Stimulated activated CD4-positive, alpha-beta T cell treated with anti-CD3 and anti-CD28 coated beads, Interleukin-4, amount 100 ng/mL, for 4 hours (primary cell): Measurements from ENCODE around the gene KIF1A.

ENCODE experiments used
- DNase-seq, 2 experiments: peaks; one replicate each; pipeline ENCODE4 v3.0.0-alpha.2; 2020

Gene KIF1A

DNA sequence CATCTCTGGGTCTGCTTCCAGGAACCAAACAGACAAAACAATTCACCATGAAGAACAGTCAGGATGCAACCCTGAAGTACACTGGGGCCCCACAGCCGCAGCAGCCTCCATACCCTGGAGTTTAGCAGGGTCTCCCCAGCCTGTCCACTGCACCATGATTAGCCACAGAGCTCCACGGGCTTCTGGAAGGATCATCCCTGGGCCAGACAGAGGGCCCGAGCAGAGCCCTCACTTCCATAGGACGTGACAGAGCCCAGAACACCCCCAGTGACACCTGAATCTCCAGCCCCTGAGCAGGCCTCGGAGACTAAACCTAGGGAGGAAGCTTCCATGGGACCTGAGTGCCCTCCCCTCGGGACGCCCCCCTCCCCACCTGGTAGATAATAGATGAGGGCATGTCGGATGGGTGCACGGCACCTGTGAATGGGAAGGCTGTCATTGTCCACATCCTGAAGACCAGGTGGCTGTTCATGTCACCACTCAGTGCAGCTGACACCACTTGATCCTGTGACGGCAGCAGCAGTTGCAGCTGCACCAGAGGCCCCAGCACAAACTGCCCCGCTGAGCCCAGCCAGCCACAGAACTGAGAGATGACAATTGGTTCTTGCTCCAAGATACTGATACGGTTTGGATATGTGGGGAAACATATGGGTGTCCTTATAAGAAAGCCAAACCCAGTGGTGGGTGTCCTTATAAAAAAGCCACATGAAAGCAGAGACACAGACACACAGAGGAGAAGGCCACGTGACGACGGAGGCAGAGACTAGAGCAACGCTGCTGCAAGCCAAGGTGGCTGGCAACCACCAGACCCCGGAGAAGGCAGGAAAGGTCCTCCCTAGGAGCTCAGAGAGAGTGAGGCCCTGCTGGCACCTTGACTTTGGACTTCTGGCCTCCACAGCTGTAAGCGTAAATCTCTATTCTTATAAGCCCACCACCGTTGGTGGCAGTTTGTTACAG, 23.2 kb downstream of the KIF1A start:
- no peak for DNase-seq

DNA sequence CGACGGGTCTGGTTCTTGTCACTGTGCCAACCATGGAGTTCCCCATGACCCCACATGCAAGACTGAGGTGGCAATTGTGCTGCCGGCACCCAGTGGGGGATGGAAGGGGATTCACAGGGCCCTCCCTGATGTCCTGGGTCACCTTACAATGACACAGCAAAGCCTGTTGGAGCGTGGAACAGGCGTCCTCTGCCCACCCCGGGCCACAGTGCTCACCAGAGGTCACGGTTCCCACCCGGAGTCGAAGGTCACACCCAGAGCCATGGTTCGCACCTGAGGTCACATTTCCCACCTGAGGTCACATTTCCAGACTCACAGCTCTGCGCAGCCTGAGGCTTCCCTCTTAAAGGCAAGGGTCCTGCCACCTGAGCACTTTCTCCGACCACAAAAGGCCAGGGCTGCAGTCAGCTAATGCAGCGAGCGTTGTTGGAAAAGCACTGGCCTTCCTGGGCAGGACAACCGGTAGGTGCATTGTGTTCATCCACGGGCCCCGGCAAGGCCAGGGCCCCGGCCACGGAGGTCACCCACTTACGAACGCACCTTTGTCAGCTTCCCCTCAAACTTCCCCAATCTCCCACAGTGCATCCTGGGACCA, 24.0 kb downstream of the KIF1A start:
- DNase-seq = no peak

DNA sequence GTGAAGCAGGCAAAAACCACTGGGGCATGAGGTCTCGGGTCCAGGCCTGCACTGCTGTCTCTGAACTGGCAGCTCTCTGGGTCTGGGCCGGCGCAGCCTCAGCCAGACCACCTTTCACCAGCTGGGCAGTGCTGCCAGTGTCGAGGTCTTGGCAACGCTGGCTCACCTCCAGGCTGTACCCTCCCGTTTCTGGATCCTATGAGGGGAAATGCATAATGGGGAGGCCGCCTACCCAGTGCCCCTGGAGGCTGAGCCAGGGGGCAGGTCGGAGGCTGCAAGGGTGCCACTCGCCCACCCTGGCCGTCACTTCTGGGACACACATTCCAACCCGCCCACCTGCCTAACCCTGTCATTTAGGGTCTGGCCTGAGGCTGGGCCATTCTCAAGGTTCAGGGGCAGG, 24.6 kb downstream of the KIF1A start:
- DNase-seq = no peak

DNA sequence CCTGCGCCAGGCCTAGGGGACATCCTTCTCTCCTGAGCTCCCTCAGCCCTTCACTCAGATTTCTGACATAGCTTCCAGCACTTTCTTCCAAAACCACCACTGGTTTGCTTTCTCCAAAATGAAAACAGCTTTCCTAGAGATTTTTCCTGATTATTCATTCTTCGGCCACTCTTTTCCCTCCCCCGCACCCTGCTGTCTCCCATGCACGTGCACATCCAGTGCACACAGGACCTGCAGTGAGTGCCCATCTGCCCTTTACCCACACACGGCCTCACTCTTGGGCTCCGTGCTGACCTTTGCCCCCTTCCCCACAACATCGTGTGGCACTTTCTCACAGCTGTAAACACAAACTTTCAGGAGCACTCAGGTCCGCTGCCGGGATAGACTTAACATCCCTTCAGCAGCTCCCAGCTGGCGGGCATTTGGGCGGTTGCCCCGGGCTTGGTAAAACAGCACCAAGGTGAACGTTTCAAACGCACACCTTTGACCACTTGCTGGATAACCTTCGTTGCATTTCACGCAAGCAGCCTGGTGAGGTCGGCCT, 25.8 kb downstream of the KIF1A start:
- DNase-seq = no peak

DNA sequence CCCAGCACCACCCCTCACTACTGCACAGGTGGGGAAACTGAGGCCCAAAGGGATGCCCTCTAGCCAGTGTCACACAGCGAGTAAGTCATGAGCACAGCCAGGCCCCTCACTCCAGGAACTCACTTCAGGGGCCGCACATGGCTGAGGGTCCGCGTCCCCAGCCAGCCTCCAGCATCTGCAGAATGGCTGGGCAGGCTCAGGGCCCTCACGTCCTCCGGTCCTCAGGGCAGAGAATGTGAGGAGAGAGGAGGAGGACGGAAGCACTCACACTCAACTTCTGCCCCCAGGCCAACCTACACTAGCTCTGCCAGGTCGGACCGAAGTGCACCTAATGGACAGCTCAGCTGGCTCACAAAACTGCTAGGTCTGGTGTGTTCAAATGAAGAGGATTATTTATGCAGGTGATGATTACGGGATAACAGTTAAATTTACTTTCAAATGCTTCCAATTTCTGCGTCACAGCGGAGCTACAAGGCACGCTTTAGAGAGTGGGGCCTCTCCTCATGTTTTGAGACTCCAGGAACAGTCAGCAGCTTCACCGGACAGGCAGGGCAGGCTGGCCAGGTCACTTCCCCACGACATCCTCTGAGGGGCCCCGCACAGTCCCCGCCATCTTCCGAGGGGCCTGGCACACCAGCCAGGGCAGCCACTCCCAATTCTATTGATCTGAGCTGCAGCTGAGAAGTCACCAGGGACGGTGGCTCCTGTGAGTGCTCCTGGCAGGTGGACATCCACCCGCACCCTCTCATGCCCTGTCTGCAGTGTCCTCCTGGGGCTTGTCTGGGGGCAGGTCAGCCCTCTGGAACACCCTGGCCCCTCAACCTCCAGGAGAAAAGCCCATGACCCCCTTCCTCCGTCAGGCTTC, 26.5 kb downstream of the KIF1A start:
- DNase-seq = no peak

DNA sequence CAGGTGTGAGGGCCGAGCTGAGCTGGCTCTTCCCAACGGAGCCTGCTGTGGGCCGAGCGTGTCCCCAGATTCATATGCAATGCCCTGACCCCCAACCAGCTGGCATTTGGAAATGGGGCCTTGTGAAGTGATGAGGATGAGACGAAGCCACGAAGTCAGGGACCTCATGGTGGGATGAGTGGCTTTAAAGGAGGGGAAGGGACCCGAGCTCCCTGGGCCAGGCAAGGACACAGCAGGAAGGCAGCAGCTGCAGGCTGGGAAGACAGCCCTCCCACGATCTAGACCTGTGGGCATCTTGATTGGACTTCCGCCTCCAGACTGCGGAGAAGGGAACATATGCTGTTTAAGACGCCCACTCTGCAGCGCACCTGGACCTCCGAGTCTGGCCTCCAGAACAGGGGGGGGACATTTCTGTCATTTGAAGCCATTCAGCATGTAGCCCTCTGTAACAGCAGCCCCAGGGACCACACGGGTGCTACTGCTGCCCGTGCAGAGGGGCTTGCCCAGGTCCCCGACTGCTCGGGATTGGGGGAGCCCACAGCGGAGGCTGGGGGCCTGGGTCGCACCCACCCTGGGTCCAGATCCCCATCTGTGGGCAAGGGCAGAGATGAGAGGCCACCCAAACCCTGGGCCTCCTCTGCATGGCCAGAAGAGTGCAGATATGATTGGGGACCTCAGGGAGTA, 27.2 kb downstream of the KIF1A start:
- no peak for DNase-seq

DNA sequence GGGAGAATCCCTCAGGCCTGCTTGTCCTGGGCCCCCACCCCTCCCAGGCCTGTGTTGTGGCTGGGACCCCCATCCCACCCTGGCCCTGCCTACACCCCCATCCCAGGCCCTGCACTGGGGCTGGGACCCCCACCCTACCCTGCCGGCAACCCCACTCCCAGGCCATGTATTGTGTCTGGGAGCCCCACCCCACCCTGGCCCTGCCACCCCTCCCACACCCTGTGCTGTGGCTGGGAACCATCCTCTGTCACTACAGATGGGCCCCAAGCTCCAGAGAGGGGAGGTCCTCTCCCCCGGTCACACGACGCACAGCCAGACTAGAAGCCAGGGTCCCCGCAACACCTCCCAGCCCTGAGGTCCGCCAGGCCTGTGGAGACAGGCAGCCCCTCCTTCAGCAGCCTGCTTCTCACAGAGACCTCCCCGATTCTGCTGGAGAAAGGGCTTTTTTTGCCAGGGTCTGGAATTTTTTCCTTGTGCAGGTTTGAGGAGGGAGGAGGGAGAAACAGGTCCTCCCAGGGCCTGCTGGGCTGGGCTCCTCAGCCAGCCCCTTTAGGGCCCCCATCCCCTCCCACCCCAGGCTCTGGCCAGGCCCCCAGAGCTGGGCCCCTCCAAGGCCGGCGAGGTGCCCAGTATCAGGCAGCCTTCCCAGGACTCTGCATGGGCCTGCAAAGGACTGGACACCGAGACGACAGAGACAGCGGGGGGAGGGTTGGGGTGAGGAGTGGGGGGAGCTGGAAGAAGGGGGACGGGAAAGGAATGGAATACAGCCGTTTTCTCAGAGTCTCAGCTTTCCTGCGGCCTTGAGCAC, 28.0 kb downstream of the KIF1A start:
- DNase-seq = no peak

DNA sequence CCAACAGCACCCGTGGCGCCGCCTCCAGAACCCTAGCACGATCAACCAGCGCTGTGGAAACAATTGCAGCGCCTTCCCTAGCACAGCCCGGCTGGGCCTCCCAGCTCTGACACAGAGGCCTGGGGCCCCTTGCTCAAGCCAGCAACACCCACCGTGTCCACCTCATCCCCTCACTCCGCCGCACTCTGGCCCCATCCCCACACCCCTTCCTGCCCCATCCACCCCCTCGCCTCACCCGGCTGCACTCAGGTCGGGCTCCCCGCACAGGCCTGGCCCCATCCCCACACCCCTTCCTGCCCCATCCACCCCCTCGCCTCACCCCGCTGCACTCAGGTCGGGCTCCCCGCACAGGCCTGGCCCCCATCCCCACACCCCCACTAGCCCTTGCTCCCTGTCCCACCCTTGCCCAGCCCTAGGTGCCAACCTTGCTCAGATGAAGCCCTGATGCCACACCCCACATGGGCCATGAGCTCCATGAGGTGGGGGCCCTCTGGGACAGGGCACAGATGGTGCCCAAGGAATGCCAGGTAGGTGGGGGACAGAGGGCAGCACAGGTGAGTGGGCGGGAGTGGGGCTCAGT, 28.7 kb downstream of the KIF1A start:
- no peak for DNase-seq

DNA sequence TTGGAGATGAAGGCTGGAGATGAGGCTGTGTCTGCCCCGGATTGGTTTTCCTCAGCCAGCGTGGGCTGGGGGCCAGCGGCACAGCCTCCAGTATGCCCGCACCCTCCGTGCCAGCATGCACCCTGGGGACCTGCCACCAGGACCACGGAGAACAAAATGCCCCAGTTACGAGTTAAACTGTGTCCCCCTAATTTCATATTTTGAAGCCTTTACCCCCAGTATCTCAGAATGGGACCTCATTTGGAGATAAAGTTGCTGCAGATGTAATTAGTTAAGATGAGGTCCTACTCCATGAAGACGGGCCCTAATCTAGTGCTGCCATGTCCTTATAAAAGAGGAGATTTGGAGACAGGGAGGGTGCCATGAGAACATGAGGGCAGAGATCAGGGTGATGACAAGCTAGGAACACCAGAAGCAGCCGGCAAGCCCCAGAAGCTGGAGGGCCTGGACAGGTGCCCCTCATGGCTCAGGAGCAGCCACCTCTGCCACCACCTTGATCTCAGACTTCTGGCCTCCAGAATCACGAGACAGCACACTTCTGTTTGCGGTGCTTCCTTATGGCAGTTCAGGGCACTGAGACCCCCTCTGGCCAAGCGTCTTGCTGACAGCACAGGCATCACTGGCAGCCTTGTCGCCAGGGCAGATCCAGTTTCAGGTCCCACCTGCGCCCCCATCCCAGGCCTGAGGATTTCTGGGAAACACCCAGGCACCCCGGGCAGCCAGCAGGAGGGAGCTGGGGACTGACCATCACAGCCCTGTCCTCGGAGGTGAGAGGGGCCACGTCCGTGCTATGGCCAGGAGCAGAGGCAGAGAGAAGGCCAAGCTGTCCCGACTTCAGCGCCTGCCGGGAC, 29.4 kb downstream of the KIF1A start:
- no peak for DNase-seq

DNA sequence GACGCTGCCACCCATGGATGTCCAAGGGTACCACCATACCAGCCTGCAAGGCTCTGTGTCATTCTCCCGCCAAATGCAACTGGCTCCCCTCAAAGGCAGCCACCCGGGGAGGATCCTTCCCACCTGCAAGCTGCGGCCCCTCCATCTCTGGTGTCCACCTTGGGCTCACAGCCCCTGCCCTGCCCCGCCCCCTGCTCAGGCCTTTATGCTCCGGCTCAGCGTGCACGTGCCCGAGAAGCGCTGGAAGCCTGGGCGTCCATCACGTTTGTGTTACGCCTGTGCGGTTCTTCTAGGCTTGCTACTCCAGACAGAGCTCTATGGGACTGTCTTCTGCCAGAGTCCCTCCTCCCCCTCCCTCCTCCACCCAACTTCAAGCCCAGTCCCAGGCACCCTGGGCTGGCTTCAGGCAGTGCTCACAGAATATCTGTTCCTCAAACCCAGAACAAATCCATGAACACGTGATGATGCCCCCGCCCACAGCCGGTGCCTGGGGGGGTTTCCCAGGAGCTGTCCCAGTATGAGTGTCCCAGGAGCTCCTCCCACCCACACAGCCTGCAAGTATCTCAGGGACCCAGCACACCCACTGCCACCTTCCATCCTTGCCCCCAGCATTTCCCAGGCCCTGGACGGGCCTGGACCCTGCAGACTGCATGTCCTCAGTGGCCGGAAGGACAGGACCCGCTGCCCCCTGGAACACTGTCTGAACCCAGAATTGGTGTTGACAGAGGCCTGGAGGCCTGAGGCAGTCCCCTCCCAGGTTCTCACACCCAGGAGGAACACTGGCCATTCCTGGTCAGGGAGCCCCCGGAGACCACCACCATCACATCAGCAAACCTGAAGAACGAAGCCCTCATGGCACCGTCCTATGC, 30.3 kb downstream of the KIF1A start:
- DNase-seq = no peak

DNA sequence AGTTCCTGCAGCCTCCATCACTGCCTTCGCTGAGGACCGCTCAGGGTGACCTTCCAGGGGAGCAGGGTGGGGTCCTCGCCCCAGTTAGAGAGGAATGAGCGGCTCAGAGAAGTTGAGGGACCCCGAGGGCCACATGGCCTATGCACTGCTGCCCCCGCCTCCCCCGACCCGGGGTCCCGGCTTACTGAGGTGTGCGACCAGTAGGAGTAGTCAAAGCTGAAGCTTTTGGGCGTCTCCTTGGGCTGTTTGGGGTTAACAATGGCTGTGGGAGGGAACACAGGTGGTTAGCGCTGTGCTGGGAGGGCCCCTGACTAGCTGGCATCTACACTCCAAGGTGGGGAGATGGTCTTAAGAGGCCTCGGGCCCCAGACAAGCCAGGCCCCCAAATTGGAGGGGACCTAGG, 31.0 kb downstream of the KIF1A start:
- no peak for DNase-seq

DNA sequence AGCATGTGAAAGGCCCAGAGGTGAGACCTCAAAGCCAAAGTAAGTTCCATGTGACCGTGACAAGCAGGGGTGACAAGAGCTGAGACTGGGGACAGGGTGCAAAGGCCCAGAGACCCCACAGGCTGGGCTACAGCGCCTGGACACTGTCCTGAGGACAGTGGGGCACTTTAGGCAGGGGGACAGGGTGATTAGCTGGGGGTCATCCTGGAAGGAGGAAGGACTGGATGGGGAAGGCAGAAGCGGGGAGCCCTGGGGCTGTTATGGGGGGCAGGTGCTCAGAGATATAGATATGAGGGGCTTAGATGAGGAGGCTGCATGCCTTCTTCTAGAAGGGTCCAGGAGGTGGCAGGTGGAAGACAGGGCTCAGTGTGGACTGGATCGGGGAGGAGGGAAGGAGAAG, 31.5 kb downstream of the KIF1A start:
- no peak for DNase-seq

DNA sequence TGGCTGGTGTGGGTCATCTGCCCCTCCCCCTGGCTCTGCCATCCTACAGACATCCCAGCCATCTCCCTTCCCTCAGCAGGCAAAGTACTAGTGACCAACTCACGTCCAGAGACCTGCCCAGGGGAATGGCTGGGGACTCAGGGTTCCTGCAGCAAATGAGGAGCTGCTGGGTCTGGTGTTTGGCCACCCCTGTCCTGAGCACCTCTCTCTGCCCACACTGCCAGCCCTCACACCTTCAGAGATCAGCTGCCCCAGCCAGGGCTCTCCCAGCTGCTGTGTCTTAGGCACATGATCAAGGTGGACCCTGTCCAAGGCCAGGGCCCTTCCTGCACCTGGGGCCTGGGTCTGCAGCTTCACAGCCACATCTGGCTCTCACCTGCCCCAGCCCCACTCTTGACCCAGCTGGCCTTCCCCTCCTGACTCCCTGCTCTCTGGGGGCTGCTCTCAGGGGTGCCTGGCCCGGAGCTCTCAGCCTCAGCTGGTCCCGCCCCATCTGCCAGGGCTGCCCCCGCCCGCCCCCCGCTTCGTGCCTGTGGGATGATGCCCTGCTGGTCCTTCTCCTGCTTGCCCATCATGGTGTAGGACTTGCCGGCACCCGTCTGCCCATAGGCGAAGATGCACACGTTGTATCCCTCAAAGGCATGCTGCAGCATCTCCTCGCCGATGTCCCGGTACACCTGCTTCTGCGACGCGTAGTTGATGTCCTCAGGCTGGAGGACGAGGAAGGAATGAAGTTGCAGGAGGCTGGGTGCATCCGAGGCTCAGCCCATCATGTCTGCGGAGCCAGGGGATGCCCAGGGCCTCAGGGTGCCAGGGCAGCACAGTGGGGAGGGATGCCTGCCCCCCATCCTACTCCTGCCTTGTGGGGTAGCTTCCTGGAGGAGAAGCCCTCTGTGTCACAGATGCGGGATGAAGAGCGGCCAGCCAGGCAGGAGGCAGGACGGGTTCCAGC, 32.2 kb downstream of the KIF1A start:
- no peak for DNase-seq

DNA sequence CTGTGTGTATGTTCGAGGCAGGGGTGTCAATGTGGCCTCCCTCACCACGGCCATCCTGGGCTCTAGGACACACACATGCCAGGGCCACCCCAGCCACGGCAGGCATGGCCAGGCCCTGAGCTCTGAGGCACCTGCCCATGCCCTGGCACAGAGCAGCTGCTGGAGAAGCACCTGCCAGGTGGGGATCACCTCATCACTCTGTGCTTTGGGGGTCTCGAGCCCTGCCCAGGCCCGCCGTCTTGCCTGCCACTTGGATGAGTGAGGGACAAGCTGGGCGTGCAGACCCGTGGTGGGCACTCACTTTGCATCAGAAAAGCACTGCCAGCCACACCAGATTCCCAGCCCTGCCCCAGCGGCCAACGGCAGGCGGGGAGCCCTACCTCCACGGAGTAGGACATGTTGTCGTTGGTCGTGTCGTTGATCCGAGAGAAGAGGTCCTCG, 33.1 kb downstream of the KIF1A start:
- no peak for DNase-seq

DNA sequence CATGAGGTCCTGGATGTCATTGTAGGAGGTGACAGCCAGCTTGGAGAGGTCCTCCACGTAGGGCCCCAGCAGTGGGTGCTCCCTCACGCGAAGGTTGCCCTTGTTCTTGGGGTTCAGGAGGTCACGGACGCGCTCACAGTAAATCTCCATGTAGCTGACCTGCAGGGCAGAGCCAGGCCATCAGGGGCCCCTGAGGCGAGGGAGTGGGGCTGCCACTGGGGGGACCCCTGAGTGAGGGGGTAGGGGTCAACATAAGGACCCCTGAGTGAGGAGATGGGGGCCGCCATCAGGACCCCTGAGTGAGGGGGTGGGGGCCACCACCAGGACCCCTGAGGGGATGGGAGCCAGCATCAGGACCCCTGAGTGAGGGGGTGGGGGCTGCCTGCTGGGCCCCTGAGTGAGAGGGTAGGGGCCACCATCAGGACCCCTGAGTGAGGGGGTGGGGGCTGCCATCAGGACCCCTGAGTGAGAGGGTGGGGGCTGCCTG, 33.6 kb downstream of the KIF1A start:
- DNase-seq = no peak

DNA sequence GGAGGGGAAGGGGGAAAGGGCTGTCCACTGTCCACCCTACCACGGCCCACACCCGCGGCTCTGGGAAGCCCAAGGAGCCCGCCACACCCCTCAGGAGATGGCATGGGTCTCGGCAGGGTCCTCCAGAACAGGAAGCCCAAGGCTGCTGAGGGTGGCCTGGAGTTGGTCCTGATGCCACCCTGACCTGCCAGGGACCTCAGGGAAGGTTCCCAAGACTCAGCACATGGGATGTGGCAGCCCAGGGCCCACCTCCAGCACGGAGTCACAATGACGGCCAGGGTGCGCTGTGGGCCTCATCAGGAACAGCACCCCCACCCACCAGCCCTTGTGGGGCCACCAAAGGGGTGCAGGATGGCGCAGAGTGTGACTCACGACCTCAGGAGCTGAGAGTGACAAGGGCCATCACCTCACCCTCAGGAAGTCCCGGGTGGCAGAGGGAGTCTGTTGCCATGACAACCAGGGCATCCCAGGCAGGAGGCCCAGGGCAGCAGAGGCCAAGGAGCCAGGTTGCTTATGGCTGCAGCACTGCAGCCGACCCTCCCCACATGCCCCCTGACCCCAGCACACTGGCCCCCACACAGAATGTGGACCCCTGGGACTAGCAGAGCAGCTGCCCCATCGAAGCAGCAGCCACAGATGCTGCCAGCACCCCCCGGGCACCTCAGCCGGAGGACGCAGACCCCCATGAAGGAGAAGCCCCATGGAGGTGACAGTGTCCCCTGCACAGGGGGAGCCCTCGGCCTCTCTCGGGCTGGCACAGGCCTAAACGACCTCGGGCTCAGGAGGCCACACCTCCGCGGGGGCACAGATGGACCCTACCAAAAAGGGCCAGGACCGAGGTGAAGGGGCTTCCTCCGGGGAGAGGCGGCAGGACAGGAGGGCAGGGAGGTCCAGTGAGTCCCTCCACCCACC, 34.3 kb downstream of the KIF1A start:
- no peak for DNase-seq
